ENCODE data around the gene MACO1. TPM values are rescaled to one million over a fixed set of nuclear protein-coding genes. Genes with fewer than 3 reads are reported as not detected.
A peak's percentile ranks its signal among the peaks of the same experiment; 100 is the strongest.

MACO1 gene
- total and polyA plus RNA-seq, 4 donors, result 7.9 to 20.7 (median 13.6) TPM

DNA sequence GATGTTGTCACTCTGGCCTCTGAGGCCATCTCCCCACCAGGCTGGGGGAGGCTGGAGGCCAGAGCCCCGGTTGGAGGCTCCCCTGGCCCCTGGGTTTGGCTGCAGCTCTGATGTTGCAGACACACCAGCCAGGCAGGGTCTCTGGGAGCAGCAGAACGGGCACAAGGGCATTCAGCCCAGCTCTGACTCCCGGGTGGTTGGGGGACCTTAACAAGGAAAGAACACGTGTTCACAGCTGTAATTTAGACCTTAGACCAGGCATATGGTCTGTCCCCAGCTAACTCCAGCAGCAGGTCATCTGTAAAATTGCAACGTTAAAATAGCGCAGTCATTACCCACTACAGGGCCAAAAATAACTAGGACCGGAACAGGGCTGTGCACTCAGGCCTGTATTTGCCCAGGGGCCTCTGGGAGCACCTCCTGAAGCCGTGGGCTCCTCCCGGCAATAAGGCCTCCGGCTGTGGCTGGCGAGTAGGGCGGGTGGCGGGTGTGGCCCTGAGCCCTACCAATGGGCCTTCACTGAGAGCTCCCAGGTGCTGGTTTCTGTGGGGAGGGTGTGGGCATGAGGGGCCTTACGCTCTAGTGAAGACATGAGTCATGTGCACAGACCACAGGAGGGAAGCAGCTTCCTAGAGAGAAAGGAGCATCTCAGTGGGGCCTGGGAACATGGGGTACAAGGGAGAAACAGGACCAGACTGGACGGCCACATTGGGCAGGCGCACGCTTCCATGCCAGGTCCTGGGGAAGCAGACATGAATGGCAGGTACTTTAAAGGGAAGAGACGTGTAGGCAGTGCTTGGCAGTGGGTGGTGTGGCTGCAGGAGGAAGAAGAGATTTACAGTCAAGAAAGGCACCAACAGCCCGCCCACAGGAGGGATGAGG is 118.8 kb downstream of the MACO1 start:
- Histone ChIP-seq H3K9me3 (ENCODE audit: control insufficient read depth in 4 of 4, insufficient read depth in 3 of 4, low read length in 3 of 4) (no peaks in the 10 kb centered on the region), H3K4me1 (ENCODE audit: control insufficient read depth in 5 of 5, insufficient read depth in 5 of 5, low read length in 5 of 5) (peaks cover 7 to 50% (median 23%) of the 10 kb centered on the region in 5 donors), H3K27ac (ENCODE audit: low read depth in 1 of 2, low read length in 1 of 2) (peak overlapping the region; percentile 41 to 85), H3K9ac (ENCODE audit: insufficient read depth in 1 of 2, low read length in 2 of 2) (peak overlapping the region in 1 of 2 donors; percentile 41), H3K27me3 (ENCODE audit: control insufficient read depth in 3 of 3, insufficient read depth in 3 of 3, low read length in 2 of 3) (no peaks in the 10 kb centered on the region), H3K36me3 (ENCODE audit: control insufficient read depth in 4 of 4, insufficient read depth in 4 of 4, low read length in 4 of 4) (no peaks in the 10 kb centered on the region), H3K4me3 (no peak overlapping the region)
- DNase-seq (peak in 1 of 3 donors; percentile 36), ATAC-seq (ENCODE audit: insufficient read depth, low FRiP score) (peak; percentile 61)
- WGBS, 2 donors, result 21 to 33% methylated on average over 19 of the region's 19 CpGs
- TF ChIP-seq, protein P1, sequence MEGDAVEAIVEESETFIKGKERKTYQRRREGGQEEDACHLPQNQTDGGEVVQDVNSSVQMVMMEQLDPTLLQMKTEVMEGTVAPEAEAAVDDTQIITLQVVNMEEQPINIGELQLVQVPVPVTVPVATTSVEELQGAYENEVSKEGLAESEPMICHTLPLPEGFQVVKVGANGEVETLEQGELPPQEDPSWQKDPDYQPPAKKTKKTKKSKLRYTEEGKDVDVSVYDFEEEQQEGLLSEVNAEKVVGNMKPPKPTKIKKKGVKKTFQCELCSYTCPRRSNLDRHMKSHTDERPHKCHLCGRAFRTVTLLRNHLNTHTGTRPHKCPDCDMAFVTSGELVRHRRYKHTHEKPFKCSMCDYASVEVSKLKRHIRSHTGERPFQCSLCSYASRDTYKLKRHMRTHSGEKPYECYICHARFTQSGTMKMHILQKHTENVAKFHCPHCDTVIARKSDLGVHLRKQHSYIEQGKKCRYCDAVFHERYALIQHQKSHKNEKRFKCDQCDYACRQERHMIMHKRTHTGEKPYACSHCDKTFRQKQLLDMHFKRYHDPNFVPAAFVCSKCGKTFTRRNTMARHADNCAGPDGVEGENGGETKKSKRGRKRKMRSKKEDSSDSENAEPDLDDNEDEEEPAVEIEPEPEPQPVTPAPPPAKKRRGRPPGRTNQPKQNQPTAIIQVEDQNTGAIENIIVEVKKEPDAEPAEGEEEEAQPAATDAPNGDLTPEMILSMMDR (IDR thresholded peaks at IDR 0.05; ENCODE audit: control extremely low read depth, extremely low read depth), result no peak

Other genes starting within 250 kb of the MACO1 start
- gene SYF2, start 198.4 kb upstream of the MACO1 start, total RNA-seq, result 10 to 100 TPM; 29.7 to 99.4 TPM
- gene SYF2, start 198.4 kb upstream of the MACO1 start, polyA plus RNA-seq, result 10 to 100 TPM; 51.4 to 83.5 TPM
- 100 to 1,000 TPM; 104 to 210 TPM for gene RSRP1, start 183.4 kb upstream of the MACO1 start, total RNA-seq
- gene RSRP1, start 183.4 kb upstream of the MACO1 start, polyA plus RNA-seq, result 100 to 1,000 TPM in 1 of 2 donors, 10 to 100 TPM in 1; 72.6 to 364 TPM
- gene RHD, start 158.4 kb upstream of the MACO1 start, total RNA-seq, result 1 to 10 TPM in 1 of 2 donors, not detected in 1; 2.2 TPM
- under 1 TPM; 0.12 to 0.27 TPM for gene RHD, start 158.4 kb upstream of the MACO1 start, polyA plus RNA-seq
- 10 to 100 TPM; 88.2 to 88.6 TPM for gene TMEM50A, start 92.6 kb upstream of the MACO1 start, total RNA-seq
- 100 to 1,000 TPM in 1 of 2 donors, 10 to 100 TPM in 1; 84.6 to 116 TPM for gene TMEM50A, start 92.6 kb upstream of the MACO1 start, polyA plus RNA-seq
- gene RHCE, start 10.1 kb upstream of the MACO1 start, total RNA-seq, result 1 to 10 TPM in 1 of 2 donors, under 1 TPM in 1; 0.31 to 3.1 TPM
- gene RHCE, start 10.1 kb upstream of the MACO1 start, polyA plus RNA-seq, result under 1 TPM; 0.12 to 0.26 TPM
- gene LDLRAP1, start 112.7 kb downstream of the MACO1 start, total RNA-seq, result 10 to 100 TPM; 21.1 to 23.4 TPM
- 10 to 100 TPM; 15.2 to 15.5 TPM for gene LDLRAP1, start 112.7 kb downstream of the MACO1 start, polyA plus RNA-seq
- 10 to 100 TPM; 14.5 to 14.7 TPM for gene MAN1C1, start 185.9 kb downstream of the MACO1 start, total RNA-seq
- 10 to 100 TPM in 1 of 2 donors, 1 to 10 TPM in 1; 4.6 to 11.6 TPM for gene MAN1C1, start 185.9 kb downstream of the MACO1 start, polyA plus RNA-seq